COLO668 (cell line): ENCODE data around the gene SORCS1.

ENCODE experiments used
- DNase-seq: peaks from one replicate; lab custom pipeline; 2025; ENCODE audit not compliant: unreplicated experiment; lab: John Stamatoyannopoulos, UW

The SORCS1 gene

DNA sequence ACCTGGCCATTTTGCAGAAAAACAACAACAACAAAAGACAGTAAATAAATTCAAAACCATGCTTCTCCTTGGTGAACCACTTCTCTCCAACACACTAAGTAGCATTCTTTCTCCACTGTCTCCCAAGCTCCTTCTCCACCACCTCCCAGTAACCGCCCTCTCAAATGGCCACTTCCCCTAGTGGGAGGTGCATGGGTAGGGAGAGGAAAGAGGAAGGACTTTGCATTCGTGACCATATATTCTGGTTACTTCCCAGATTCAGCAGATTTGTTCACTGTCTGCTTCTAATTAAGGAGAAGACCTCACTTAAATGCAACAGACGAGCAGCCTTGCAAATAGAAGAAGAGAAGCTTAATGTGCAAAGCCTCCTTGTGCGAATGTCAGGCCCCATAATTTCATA is 166.8 kb downstream of the SORCS1 start:
- no peak for DNase-seq

GRCh38 chr10:106996510-106996909 is 168.0 kb downstream of the SORCS1 start:
- DNase-seq: no peak

- DNase-seq: no peak
Observed at GRCh38 chr10:106992055-106992454, 172.5 kb downstream of the SORCS1 start.

DNA sequence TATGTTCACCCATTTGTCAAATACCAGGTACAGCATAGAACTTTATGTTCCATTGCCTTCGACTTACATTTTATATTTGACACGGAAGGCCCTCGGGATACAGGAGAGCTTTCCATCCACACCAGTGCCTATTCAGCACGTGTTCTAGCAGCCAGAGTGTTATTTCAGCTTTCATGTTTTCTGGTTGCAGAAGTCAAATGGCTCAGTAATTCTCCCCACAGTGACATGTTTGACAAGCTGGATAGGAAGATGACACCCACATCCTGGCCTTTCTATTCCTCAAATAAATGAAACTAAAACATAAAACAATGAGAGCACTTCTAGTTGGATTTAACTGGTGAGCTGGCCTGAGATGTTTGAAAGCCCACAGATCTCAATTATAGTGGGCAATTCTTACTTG is 173.4 kb downstream of the SORCS1 start:
- no peak for DNase-seq

GRCh38 chr10:106987362-106987761 is 177.1 kb downstream of the SORCS1 start:
- no peak for DNase-seq

DNA sequence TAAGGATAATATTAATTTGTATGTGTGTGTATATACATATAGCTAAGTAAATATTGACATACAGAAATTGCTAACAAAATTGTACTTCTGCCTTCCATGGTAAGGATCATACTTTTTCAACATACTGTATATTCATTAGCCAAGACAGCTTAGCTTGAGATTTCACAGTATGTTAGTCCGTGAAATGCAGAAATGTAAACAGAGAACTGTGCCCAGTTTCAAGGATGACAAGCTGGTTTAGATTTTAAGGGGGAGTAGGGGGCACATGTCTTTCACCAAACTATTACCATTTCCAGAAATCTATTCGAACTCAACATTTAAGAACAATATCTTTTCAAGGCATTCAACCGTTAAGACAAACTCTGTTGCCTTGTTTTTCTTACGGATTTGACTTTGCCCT is 182.2 kb downstream of the SORCS1 start:
- DNase-seq: no peak

DNA sequence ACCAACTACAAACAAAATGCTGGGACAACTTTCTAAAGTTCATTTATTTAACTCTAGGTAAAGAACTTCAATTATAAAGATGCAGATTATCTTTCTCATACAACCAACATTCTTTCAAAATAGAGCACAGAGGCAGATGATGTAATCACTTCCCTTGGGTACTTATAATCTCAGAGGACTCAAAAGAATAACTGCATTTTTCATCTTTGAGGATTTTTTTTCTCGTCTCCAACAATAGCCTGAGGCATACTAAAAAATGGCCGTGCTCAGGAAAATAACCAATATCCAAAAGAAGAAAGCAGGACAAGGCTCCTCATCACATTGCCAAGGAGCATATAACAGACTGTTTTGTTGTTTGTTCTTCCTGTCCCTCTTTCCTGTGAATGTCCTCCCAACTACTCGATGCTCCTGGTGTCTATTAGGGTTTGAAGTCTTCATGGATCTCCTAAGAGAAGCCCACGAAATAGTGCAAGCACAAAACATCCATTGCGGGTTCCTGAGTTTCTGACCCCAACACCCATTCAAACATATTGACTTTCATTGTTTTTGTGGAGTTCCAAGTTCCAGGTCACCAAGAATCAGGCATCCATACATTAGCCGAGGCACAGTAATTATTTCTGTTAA is 182.9 kb downstream of the SORCS1 start:
- no peak for DNase-seq

GRCh38 chr10:106980495-106981451 is 183.7 kb downstream of the SORCS1 start:
- no peak for DNase-seq

GRCh38 chr10:106978756-106979155 is 185.8 kb downstream of the SORCS1 start:
- DNase-seq: peak; percentile 1

DNA sequence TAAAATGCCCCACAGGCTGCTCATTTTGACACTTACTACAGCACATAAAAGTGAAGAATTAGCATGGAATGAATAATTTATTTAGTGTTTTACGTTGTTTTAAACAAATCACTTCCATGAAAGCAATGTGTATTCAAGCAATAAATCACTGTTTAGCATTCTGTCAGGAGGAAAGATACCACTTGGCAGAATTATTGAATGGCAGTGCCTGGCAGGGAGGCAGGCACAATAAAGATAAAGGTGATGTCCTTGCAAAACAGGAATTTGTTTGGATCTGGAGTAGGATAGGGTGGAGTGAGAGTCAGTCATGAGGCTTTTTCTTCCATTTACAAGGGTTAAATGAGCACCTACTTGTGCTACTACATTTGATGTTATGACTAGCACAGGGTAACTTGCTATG is 190.8 kb downstream of the SORCS1 start:
- DNase-seq: no peak

DNA sequence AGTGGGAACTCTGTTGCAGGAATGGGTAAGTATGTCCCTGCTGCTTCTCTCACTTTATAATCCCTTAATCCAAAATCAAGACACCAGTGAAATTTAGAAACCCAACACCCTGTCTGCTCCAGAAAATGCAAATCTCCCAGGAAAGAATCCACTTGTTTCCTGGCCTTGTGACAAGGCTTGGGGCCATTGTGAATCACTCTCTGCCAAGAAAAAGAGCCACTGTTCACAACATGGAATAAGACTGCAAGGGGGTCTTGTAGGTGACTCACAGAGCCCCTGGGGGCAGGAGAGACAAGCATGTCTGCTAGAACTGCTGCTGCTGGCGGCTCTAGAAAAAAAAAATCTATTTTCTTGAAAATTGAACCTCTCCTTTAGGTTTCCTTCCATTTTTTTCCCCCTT is 191.2 kb downstream of the SORCS1 start:
- DNase-seq: no peak

DNA sequence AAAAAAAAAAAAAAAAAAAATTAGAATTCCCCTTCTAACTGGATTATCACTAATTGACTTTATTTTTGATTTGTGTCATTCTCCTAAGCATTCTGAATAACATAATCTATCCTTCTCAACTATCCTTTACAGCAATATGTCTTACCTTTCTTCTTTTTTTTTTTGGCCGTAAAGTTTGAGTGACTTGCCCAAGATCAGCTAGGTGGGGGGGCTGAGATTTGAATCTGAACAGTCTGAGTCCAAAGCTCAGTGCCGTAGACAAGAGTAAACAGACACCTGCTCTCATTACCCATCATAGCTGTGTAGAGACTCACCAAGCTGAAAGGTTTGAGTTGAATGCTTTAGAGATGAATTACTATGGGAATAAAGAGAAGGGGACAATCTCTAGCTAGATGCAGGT is 192.1 kb downstream of the SORCS1 start:
- no peak for DNase-seq

DNA sequence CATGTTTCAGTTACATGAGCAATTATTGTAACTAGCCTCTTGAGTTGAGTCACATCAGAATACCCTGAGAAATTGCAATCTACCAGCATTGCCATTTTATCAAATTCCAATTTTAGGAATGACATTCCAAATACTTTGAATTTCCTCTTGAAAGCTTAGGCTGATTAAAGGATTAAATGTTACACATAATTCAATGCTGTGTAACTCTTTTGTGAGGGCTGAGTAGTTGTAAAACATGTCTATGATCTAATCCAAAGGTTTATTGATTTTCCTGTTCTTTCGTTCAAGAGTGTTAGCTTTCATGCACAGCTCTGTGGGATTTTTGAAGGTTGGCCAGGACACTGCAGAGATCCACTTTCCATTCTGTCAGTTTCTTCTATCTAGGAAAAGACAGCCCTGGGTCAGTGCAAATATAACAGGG is 193.1 kb downstream of the SORCS1 start:
- no peak for DNase-seq

DNA sequence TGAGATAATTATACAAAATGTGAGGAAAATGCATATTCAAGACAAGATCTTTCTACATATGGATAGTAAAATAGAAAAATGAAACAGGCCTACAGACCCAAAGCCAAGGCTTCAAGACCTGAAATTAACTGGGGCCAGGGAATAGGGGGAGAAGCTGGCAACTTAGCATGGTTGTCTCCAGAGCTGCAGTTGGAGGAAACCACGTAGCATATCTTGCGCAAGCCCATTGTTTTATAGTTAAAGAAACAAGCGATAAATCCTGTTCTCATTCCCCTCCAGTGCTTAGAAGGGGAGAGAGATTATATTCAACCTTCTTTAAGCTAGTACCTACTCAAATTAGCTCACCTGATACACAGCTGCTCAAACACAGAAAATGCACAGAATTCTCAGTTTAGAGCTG is 197.1 kb downstream of the SORCS1 start:
- DNase-seq: no peak

GRCh38 chr10:106960812-106961211 is 203.7 kb downstream of the SORCS1 start:
- DNase-seq: no peak

DNA sequence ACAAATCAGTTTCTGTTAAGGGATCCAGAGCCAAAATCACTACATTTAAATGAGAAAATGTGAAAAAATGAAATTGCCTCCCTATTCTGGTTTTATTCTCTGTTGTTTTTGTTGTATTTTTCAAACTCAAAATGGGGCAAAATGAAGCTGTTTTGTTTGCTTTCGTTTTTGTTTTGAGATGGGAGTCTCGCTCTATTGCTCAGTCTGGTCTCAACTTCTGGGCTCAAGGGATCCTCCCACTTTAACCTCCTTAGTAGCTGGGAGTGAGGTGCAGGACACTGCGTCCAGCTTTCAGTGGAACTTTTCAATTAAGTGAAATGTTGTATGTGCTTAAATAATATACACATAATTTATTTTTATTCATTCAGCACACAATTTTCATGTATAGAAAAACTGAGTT is 205.0 kb downstream of the SORCS1 start:
- no peak for DNase-seq

DNA sequence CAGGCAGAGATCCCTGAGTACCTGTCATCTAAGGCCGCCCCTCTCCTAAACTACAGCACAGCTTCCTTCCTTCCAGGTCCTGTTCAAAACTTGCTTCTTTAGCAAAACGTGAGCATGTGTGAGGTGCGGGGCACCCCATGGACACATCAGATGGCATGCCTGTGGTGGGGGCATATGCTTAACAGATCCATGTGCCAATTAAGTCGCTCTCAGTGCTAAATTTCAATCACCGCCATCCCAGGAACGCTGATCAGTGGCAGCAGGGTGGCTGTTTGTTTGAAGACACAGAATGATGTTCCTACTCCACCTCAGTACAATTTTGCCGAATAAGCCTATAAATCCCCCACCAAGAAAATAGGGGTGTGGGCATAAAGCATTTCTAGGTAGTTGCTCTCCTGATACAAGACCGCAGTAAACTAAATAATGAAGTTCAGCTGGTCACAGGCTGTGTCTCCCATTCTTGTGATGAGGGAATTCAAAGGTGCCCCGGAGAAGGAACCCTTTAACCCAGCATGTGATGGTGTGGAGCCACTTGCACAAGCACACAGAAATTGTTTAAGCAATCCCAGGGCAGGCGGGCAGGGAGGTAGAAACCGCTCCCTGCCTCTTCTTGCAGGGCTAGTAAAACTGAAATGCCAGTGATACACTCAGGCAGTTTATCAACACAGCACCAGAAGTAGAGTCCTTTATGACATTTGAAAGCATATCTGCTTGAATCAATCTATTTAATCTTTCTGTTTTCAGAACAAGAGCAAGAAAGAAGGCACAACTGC is 205.7 kb downstream of the SORCS1 start:
- DNase-seq: no peak

DNA sequence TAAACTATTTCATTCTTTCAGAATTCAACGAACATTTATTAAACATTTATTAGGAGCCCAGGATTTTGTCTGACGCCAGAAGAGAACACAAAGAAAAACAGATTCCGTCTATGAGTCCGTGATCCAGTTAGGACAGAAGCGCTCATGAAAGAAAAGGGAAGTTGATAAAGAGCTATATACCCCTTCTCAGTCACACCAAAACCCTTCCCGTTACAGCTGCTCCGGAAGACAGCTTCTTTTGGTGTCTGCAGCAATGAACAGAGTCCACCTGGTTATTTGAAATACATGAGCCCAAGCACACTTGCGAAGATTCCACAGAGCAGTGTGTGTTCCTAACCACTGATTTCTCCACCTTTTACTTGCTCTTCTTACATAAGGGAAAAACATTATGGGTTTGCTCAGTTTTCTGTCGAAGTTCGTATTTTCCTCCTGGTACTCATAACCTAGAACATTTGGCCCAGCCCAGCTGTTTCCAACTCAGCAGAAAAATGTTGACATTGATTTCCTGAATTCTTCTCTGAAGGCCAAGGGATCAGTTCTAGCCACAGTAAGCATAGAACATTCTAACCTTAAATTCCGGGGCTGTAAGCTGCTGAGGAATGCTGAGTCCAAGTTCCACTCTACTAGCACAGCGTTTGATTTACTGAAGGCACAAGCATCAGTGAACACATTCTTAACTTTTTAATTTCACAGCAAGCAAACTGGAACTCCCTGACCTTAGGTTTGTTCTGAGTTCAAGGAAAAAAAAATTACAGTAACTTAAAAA is 206.5 kb downstream of the SORCS1 start:
- DNase-seq: no peak

DNA sequence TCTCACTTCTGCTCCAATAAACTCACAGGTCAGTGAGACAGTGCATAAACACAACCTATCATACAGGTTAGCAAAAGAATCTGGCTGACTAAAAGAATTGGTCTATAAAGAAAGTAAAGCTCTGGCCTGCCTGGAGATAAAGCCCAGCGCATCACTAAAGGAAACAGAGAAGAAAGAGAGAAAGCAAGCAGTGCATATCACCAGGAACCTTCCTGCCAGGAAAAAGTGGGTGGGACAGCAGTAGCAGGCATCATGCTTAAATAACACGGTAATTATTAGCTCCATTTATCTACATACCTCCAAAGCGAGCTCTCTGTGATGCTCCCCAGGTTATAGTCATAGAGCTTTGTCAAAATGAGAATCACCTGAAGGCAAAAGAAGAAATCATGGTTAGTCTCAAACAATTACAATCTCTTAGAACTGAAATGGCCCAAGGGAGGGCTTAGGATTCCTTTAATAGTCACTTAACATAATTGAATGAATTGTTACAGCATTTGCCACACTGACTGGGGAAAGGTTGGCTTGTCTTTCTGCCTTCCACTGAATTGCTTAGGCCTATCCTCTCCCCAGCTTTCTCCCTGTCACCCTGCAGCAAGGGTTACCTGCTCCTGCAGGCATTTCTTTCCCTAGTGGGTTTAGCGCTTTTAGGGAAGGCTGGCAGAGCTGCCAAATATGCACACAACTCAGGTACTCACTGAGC is 208.1 kb downstream of the SORCS1 start:
- no peak for DNase-seq

DNA sequence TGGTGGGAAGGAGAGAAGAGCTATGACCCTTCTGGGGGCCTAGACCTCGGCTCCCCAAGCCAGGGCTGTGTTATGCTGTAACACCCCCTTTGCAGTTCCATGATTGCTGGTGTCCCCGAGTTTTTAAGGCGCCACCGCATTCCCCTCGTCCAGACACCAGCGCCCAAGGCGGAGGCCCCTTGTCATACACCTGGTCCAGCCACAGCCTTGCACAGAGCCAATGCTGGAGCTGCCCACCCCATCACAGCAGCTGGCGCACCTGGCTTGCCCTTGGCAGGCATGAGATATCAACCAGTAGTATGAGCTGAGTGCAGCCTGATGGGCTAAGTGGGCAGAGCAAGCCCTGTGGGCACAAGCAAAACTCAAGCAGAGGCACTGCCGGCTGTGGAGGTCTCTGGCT is 209.4 kb downstream of the SORCS1 start:
- DNase-seq: no peak
